PC-9 (cell line): Measurements from ENCODE around the gene TMEM39B. TPM values are rescaled to one million over a fixed set of nuclear protein-coding genes. Genes with fewer than 3 reads are reported as not detected.
"Not testable (repeated sequence)": the region's sequence is repeated elsewhere in the genome, so short reads cannot be mapped to it uniquely, and the experiment has no call there.

ENCODE experiments used
- BruUV-seq: library from RNA; stranded (reverse); fragments of 400-500 nt; replicated peaks from 2 replicates; lab custom pipeline; 2021; lab: Mats Ljungman, UMichigan
- CTCF ChIA-PET: fragments of 300-600 bp; sonication (Branson Sonifier 250); formaldehyde crosslinking; loops from one replicate; lab custom pipeline; 2022; ENCODE audit warnings: antibody characterized with exemption; lab: Charles Lee
- POLR2A ChIA-PET: fragments of 300-600 bp; sonication (Branson Sonifier 250); formaldehyde crosslinking; loops from one replicate; lab custom pipeline; 2022; ENCODE audit warnings: antibody characterized with exemption; ENCODE audit not compliant: unreplicated experiment; lab: Charles Lee
- DNase-seq, 2 experiments: peaks; one replicate each; pipeline versions ENCODE4 v3.0.0 to v3.0.0-alpha.2; 2015 to 2022; ENCODE audit warnings: mixed read lengths in 1 of 2
- H2AFZ ChIP-seq: fragments of 200-600 bp; sonication (generic); 2 replicates; pipeline ENCODE4 v1.8.1; 2017; ENCODE audit warnings: antibody characterized with exemption
- H3F3A ChIP-seq: fragments of 200-600 bp; sonication (generic); 2 replicates; pipeline ENCODE4 v1.8.1; 2017; ENCODE audit warnings: antibody characterized with exemption, mild to moderate bottlenecking, low read depth; ENCODE audit not compliant: insufficient read depth
- H3K27ac ChIP-seq: fragments of 200-600 bp; sonication (generic); 2 replicates; pipeline ENCODE4 v1.6.1; 2016; ENCODE audit warnings: mixed run types
- H3K27me3 ChIP-seq: fragments of 200-600 bp; sonication (generic); 2 replicates; pipeline ENCODE4 v1.6.1; 2016; ENCODE audit warnings: low read depth, mixed run types; ENCODE audit not compliant: insufficient read depth
- H3K36me3 ChIP-seq: fragments of 200-600 bp; sonication (generic); 2 replicates; pipeline ENCODE4 v1.6.1; 2016; ENCODE audit warnings: low read depth, mixed run types
- H3K4me1 ChIP-seq: fragments of 200-600 bp; sonication (generic); replicated peaks from 2 replicates; pipeline ENCODE4 v1.6.1; 2016; ENCODE audit warnings: mixed run types; ENCODE audit not compliant: insufficient read depth
- H3K4me2 ChIP-seq: fragments of 200-600 bp; sonication (generic); 2 replicates; pipeline ENCODE4 v1.6.1; 2017; ENCODE audit warnings: mixed run types
- H3K4me3 ChIP-seq: fragments of 200-600 bp; sonication (generic); 2 replicates; pipeline ENCODE4 v1.6.1; 2016; ENCODE audit warnings: mixed run types
- H3K79me2 ChIP-seq: fragments of 200-600 bp; sonication (generic); 2 replicates; pipeline ENCODE4 v1.6.1; 2017; ENCODE audit warnings: low read depth, mixed run types
- H3K9me2 ChIP-seq: fragments of 200-600 bp; sonication (generic); 2 replicates; pipeline ENCODE4 v1.8.1; 2017; ENCODE audit warnings: mild to moderate bottlenecking; ENCODE audit not compliant: insufficient read depth
- H3K9me3 ChIP-seq: fragments of 200-600 bp; sonication (generic); 2 replicates; pipeline ENCODE4 v1.8.1; 2016; ENCODE audit warnings: low read depth; ENCODE audit not compliant: insufficient read depth
- H4K20me1 ChIP-seq: fragments of 200-600 bp; sonication (generic); 2 replicates; pipeline ENCODE4 v1.8.1; 2017; ENCODE audit not compliant: insufficient read depth
- EZH2 ChIP-seq: fragments of 200-600 bp; sonication (generic); IDR thresholded peaks from 2 replicates; pipeline ENCODE4 v1.8.0; 2017; ENCODE audit warnings: antibody characterized with exemption, low read depth
- intact Hi-C: fragments of 100-400 bp; cut with micrococcal nuclease; formaldehyde crosslinking; loops from one replicate; pipeline ENCODE4 v1.10.0; 2022; ENCODE audit not compliant: unreplicated experiment
- total RNA-seq: library from RNA; stranded (reverse); gene quantifications from 2 replicates; pipeline ENCODE4 v1.2.3, GENCODE V29; 2021
- TF ChIP-seq, protein P1 (sequence below): fragments of 200-600 bp; sonication (generic); conservative IDR thresholded peaks from 2 replicates; pipeline ENCODE4 v1.6.1; 2017; ENCODE audit warnings: mixed run types, antibody characterized with exemption, mild to moderate bottlenecking, moderate library complexity

TMEM39B gene
- total RNA-seq, 1 experiment from 2014 or later = 27.2 TPM

DNA sequence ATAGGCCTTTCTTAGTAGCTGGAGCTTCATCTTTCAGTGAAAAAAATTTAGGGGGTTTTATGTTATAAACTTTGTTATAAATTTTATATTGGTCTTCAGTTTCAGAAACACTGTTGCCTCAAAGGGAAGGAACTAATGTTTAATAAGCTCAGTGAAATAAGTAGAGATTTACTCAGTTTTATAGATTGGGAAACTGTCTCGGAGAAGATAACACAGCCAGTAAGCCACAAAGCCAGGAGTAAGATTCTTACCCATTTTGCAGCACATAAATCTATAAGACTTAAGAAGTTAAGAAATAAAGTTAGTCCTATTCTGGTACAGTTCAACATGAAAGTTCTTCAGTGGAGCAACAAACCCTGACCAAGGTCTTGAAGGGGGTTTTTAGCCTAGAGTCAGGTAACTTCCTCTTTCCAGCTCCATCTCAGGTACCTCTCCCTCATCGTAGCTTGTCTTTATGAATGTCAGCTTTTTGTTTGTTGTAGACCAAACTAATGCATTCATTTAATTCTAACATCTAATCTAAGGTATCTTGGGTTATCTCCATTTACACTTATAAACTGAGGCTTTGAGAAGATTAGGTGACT lies 38.4 kb downstream of the TMEM39B start:
- ChIA-PET POLR2A (interaction anchor here (0.6 to 0.7 kb wide), 2 partner anchors 92 to 334 kb away, joined by 5 to 6 read pairs; no protein-coding TSS in a partner anchor), CTCF (interaction anchor here (0.6 to 1.3 kb wide), 2 partner anchors 23 to 38 kb away, joined by 9 to 14 read pairs; partner anchors contain the start of gene TMEM39B)
- H3K79me2 ChIP-seq = peaks cover 81% of the 10 kb centered on the region
- H3K36me3 ChIP-seq = peaks cover 5% of the 10 kb centered on the region; the same call in 1 of the 2 replicates
- no peaks in the 10 kb centered on the region for H3K9me3 ChIP-seq
- H3K4me3 ChIP-seq = no peak overlapping the region
- H3K27ac ChIP-seq = no peak overlapping the region
- TF ChIP-seq, protein P1, sequence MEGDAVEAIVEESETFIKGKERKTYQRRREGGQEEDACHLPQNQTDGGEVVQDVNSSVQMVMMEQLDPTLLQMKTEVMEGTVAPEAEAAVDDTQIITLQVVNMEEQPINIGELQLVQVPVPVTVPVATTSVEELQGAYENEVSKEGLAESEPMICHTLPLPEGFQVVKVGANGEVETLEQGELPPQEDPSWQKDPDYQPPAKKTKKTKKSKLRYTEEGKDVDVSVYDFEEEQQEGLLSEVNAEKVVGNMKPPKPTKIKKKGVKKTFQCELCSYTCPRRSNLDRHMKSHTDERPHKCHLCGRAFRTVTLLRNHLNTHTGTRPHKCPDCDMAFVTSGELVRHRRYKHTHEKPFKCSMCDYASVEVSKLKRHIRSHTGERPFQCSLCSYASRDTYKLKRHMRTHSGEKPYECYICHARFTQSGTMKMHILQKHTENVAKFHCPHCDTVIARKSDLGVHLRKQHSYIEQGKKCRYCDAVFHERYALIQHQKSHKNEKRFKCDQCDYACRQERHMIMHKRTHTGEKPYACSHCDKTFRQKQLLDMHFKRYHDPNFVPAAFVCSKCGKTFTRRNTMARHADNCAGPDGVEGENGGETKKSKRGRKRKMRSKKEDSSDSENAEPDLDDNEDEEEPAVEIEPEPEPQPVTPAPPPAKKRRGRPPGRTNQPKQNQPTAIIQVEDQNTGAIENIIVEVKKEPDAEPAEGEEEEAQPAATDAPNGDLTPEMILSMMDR = no peak
- no peak for TF ChIP-seq EZH2
- no peak overlapping the region for H3K4me2 ChIP-seq
- no TSS peak for BruUV-seq
- H3K27me3 ChIP-seq = no peaks in the 10 kb centered on the region
- 0 out of 2 replicates have a peak, but pooled peaks cover 5% of the 10 kb centered on the region for H3K4me1 ChIP-seq
- peaks cover 73% of the 10 kb centered on the region for H4K20me1 ChIP-seq
- no peaks in the 10 kb centered on the region for H3K9me2 ChIP-seq
- DNase-seq = no peak
- intact Hi-C loops = no loop called here
- H2AFZ ChIP-seq = no peak overlapping the region
- H3F3A ChIP-seq = peaks cover 22% of the 10 kb centered on the region

DNA sequence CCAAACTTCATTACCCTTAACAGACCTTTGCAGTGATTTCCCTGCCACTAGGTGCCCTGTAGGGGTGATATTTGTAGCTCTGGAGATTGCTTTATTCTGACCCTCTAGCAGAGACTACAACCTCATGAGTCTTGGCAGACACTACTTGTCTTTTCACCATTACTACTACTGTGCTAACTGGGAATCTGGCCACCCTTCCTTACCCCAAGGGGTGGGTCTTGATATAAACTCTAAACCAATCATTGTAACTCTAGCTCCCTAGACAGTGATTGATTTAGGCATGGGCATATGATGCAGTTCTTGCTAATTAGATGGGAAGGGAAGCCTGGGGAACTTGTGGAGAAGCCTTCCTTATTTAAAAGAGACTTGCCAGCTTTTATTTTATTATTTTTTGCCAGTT lies 39.0 kb downstream of the TMEM39B start:
- H3K4me1 ChIP-seq = 0 out of 2 replicates have a peak, but pooled peaks cover 5% of the 10 kb centered on the region
- intact Hi-C loops = no loop called here
- DNase-seq = no peak
- no peak overlapping the region for H3K4me3 ChIP-seq
- H3K79me2 ChIP-seq = peaks cover 88% of the 10 kb centered on the region
- H2AFZ ChIP-seq = no peak overlapping the region
- peaks cover 79% of the 10 kb centered on the region for H4K20me1 ChIP-seq
- no peak overlapping the region for H3K27ac ChIP-seq
- H3K27me3 ChIP-seq = no peaks in the 10 kb centered on the region
- H3K9me3 ChIP-seq = no peaks in the 10 kb centered on the region
- H3F3A ChIP-seq = peaks cover 28% of the 10 kb centered on the region
- no peaks in the 10 kb centered on the region for H3K9me2 ChIP-seq
- ChIA-PET POLR2A (no interaction called here), CTCF (no interaction called here)
- no peak overlapping the region for H3K4me2 ChIP-seq
- TF ChIP-seq, protein P1 = no peak
- no peak for TF ChIP-seq EZH2
- BruUV-seq = no TSS peak
- H3K36me3 ChIP-seq = peaks cover 5% of the 10 kb centered on the region; the same call in 1 of the 2 replicates

DNA sequence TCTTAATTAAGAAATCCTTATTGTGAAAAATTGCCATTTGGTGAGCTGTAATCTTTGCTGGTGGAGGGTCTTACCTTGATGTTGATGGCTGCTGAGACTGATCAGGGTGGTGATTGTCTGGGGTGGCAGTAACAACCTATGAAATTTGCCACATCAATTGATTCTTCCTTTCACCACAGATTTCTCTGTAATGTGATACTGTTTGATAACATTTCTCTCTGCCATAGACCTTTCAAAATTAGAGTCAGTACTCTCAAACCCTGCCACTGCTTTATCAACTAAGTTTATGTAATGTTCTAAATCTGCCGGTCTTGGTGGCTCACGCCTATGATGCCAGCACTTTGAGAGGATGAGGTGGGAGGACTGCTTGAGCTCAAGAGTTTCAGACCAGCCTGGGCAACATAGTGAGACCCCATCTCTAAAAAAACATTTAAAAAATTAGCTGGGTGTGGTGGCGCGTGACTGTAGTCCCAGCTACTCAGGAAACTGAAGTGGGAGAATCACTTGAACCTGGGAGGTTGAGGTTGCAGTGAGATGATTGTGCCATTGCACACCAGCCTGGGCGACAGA lies 40.2 kb downstream of the TMEM39B start:
- peaks cover 99% of the 10 kb centered on the region for H3K79me2 ChIP-seq
- no peak for DNase-seq
- peaks cover 90% of the 10 kb centered on the region for H4K20me1 ChIP-seq
- no peak for TF ChIP-seq EZH2
- TF ChIP-seq, protein P1 = no peak
- intact Hi-C loops = no loop called here
- H3K27me3 ChIP-seq = no peaks in the 10 kb centered on the region
- no peaks in the 10 kb centered on the region for H3K9me2 ChIP-seq
- no peak overlapping the region for H3K4me3 ChIP-seq
- peaks cover 28% of the 10 kb centered on the region for H3F3A ChIP-seq
- H2AFZ ChIP-seq = no peak overlapping the region
- peaks cover 5% of the 10 kb centered on the region; the same call in 1 of the 2 replicates for H3K36me3 ChIP-seq
- H3K4me2 ChIP-seq = no peak overlapping the region
- ChIA-PET CTCF (no interaction called here), POLR2A (interaction anchor here (0.8 kb wide), 1 partner anchor 44 kb away, joined by 8 read pairs; no protein-coding TSS in a partner anchor)
- BruUV-seq = no TSS peak
- H3K9me3 ChIP-seq = no peaks in the 10 kb centered on the region
- H3K4me1 ChIP-seq = 0 out of 2 replicates have a peak, but pooled peaks cover 5% of the 10 kb centered on the region
- H3K27ac ChIP-seq = no peak overlapping the region

DNA sequence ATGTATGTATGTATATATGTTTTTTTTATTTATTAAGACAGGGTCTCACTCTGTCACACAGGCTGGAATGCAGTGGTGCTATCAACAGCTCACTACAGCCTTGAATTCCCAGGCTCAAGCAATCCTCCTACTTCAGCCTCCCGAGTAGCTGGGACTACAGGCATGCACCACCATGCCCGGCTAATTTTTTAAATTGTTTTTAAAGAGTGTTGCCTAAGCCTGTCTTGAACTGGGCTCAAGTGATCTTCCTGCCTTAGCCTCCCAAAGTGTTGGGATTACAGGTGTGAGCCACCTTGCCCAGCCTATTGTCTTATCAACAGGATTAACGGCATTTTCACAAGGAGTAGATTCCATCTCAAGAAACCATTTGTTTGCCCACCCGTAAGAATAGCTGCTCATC lies 40.7 kb downstream of the TMEM39B start:
- peaks cover 99% of the 10 kb centered on the region for H3K79me2 ChIP-seq
- H3K4me2 ChIP-seq, H3K36me3 ChIP-seq, H3K9me2 ChIP-seq, H3K27ac ChIP-seq, BruUV-seq, CTCF ChIA-PET, H3K4me3 ChIP-seq, intact Hi-C loops, H3K4me1 ChIP-seq, H3K9me3 ChIP-seq, POLR2A ChIA-PET, H3K27me3 ChIP-seq, H2AFZ ChIP-seq, DNase-seq: not testable (repeated sequence)
- H3F3A ChIP-seq = peaks cover 22% of the 10 kb centered on the region
- peaks cover 96% of the 10 kb centered on the region for H4K20me1 ChIP-seq
